ENCODE results near the gene CD300LD. TPM values are rescaled to one million over a fixed set of nuclear protein-coding genes. Genes with fewer than 3 reads are reported as not detected.
A peak's percentile ranks its signal among the peaks of the same experiment; 100 is the strongest.

The CD300LD gene
- total and polyA plus RNA-seq, 12 donors: not detected

DNA sequence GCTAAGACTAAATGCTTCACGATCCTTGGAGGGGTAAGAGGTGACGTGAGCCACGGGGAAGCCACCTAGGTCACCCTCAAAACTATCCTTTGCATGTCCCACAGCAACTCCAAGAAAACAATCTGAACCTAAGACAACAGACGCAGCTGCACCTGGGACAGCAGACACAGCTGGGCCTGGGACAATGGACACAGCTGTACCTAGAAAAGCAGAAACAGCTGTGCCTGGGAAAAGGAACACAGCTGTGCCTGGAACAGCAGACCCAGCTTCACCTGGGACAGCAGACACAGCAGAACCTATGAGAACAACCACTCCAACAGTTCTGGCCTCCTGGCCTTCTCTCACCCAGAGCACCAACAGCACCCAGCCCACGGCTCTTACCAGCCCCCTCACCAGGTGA, 11.7 kb upstream of the CD300LD start:
- Histone ChIP-seq H3K4me1 (replicated peaks in 1 of 2) (peaks cover 0 to 9% of the 10 kb centered on the region in 2 donors), H3K4me3 (no peak overlapping the region), H3K36me3 (replicated peaks in 1 of 2) (no peaks in the 10 kb centered on the region), H3K27ac (no peak overlapping the region), H3K27me3 (peaks cover 4% of the 10 kb centered on the region), H3K9me3 (replicated peaks in 1 of 3) (no peaks in the 10 kb centered on the region)
- DNase-seq: no peak
- intact Hi-C loops (cut with DNase I): loop anchor here in 1 of 2 donors (10.0 kb wide), 1 partner anchor 229 kb away; no protein-coding TSS in a partner anchor
- no peak for TF ChIP-seq POLR2A (IDR thresholded peaks at IDR 0.05)
- TF ChIP-seq, protein P1, sequence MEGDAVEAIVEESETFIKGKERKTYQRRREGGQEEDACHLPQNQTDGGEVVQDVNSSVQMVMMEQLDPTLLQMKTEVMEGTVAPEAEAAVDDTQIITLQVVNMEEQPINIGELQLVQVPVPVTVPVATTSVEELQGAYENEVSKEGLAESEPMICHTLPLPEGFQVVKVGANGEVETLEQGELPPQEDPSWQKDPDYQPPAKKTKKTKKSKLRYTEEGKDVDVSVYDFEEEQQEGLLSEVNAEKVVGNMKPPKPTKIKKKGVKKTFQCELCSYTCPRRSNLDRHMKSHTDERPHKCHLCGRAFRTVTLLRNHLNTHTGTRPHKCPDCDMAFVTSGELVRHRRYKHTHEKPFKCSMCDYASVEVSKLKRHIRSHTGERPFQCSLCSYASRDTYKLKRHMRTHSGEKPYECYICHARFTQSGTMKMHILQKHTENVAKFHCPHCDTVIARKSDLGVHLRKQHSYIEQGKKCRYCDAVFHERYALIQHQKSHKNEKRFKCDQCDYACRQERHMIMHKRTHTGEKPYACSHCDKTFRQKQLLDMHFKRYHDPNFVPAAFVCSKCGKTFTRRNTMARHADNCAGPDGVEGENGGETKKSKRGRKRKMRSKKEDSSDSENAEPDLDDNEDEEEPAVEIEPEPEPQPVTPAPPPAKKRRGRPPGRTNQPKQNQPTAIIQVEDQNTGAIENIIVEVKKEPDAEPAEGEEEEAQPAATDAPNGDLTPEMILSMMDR (IDR thresholded peaks at IDR 0.05): no peak
- 70 to 87% (median 82%) methylated on average over 4 to 5 of the region's 5 CpGs for WGBS, 4 donors

GRCh38 chr17:74603037-74603635, 11.1 kb upstream of the CD300LD start:
- no peaks in the 10 kb centered on the region for H3K36me3 ChIP-seq (replicated peaks in 1 of 2)
- TF ChIP-seq POLR2A (IDR thresholded peaks at IDR 0.05): no peak
- TF ChIP-seq, protein P1 (IDR thresholded peaks at IDR 0.05): no peak
- no peak overlapping the region for H3K4me3 ChIP-seq
- H3K9me3 ChIP-seq (replicated peaks in 1 of 3): no peaks in the 10 kb centered on the region
- peaks cover 4% of the 10 kb centered on the region for H3K27me3 ChIP-seq
- 62 to 71% (median 67%) methylated on average over 6 of the region's 6 CpGs for WGBS, 4 donors
- no peak overlapping the region for H3K27ac ChIP-seq
- intact Hi-C loops (cut with DNase I): loop anchor here in 1 of 2 donors (10.0 kb wide), 1 partner anchor 228 kb away; no protein-coding TSS in a partner anchor
- DNase-seq: no peak
- H3K4me1 ChIP-seq (replicated peaks in 1 of 2): peaks cover 0 to 9% of the 10 kb centered on the region in 2 donors

- peaks cover 4% of the 10 kb centered on the region for H3K27me3 ChIP-seq
- DNase-seq: peak in 5 of 7 donors; percentile 45 to 66 (median 51)
- no peak for TF ChIP-seq POLR2A (IDR thresholded peaks at IDR 0.05)
- TF ChIP-seq, protein P1 (IDR thresholded peaks at IDR 0.05): peak; percentile 20 to 63 (median 54)
- H3K4me1 ChIP-seq (replicated peaks in 1 of 2): peaks cover 0 to 9% of the 10 kb centered on the region in 2 donors
- no peak overlapping the region for H3K27ac ChIP-seq
- WGBS, 4 donors: 35 to 49% (median 44%) methylated on average over 12 of the region's 12 CpGs
- no peaks in the 10 kb centered on the region for H3K9me3 ChIP-seq (replicated peaks in 1 of 3)
- no peaks in the 10 kb centered on the region for H3K36me3 ChIP-seq (replicated peaks in 1 of 2)
- H3K4me3 ChIP-seq: no peak overlapping the region
- intact Hi-C loops (cut with DNase I): loop anchor here in 1 of 2 donors (10.0 kb wide), 1 partner anchor 227 kb away; no protein-coding TSS in a partner anchor
These were observed 10.0 kb upstream of the CD300LD start for GRCh38 chr17:74601944-74602572.

DNA sequence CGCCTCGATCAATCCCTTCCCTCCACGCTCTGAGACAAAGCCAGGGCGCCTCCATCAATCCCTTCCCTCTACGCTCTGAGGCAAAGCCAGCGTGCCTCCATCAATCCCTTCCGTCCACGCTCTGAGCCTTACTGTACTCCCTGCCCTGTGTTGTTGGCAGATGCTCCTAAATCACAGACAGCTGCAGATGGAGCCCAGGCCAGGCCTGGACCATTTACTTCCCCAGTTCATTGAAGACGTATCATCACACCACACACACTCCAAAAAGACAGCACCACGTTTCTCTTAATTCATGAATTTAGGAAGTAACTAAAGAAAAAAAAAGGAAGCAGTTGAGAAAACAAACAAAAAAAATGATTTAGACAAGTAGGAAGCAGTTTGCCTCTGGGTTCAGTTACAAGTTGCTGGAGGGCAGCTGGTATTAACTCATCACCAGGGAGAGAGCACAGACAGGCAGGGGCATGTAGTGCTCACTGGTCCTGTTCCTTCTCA, 7.4 kb upstream of the CD300LD start:
- no peak for TF ChIP-seq POLR2A (IDR thresholded peaks at IDR 0.05)
- TF ChIP-seq, protein P1 (IDR thresholded peaks at IDR 0.05): no peak
- 24 to 45% (median 38%) methylated on average over 10 of the region's 10 CpGs for WGBS, 4 donors
- peak in 5 of 7 donors; percentile 18 to 43 (median 30) for DNase-seq
- Histone ChIP-seq H3K36me3 (replicated peaks in 1 of 2) (no peaks in the 10 kb centered on the region), H3K27ac (peak overlapping the region in 1 of 5 donors; percentile 45), H3K4me3 (no peak overlapping the region), H3K27me3 (peaks cover 4% of the 10 kb centered on the region), H3K4me1 (replicated peaks in 1 of 2) (no peaks in the 10 kb centered on the region), H3K9me3 (replicated peaks in 1 of 3) (no peaks in the 10 kb centered on the region)
- intact Hi-C loops (cut with DNase I): no loop called here
